Renal cortical epithelial cell (primary cell): ENCODE data around the gene SDCCAG8. TPM values are rescaled to one million over a fixed set of nuclear protein-coding genes. Genes with fewer than 3 reads are reported as not detected.

Experiments
- DNase-seq: peaks from one replicate; pipeline ENCODE4 v3.0.0-alpha.2; 2011; ENCODE audit warnings: low read depth
- total RNA-seq: library from RNA; depleted of rRNA; stranded (reverse); fragments of >200 nt; gene quantifications from 2 replicates; pipeline ENCODE4 v1.2.3, GENCODE V29; 2014

SDCCAG8 gene
- total RNA-seq, 1 donor from 2014 or later = 51.5 TPM

GRCh38 chr1:243281672-243282071 is 25.8 kb downstream of the SDCCAG8 start:
- DNase-seq = no peak

GRCh38 chr1:243286409-243287122 is 30.7 kb downstream of the SDCCAG8 start:
- peak; percentile 18 for DNase-seq

DNA sequence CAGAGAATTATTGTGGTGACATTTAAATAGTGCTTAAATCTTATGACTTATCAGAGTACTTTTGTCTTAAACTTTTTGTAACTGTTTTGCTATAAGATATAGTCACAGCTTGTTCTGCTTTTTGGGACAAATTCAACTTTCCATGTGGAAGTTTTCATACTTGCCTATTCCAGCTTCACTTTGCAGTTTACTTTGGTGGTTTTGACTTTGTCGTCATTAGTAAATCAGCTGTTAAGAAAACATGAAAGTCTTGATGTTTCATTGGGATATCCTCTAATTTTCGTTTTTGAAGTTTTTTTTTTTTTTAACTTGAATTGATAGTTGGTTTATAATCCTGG is 31.3 kb downstream of the SDCCAG8 start:
- no peak for DNase-seq

DNA sequence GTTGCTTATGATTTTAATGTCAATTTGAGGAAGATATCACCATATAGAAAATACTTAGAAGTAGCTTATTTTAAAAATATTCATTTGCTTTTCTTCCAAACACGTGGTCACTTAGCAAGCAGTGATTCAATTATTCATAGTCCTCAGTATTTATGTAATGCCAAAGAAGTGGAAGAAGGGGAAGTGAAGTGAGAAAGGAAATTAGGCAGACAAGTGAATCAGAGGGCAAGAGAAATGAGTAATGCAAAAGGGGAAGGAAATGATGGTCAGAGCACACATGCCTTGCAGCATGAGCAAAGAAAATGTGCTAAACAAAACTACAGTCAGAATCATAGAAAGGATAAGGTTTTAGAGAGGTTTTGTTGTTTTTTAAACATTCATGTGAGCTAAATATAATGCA is 31.8 kb downstream of the SDCCAG8 start:
- peak; percentile 87 for DNase-seq

GRCh38 chr1:243288062-243288461 is 32.2 kb downstream of the SDCCAG8 start:
- no peak for DNase-seq

- DNase-seq = no peak
These were observed 35.5 kb downstream of the SDCCAG8 start for GRCh38 chr1:243291292-243291691.

DNA sequence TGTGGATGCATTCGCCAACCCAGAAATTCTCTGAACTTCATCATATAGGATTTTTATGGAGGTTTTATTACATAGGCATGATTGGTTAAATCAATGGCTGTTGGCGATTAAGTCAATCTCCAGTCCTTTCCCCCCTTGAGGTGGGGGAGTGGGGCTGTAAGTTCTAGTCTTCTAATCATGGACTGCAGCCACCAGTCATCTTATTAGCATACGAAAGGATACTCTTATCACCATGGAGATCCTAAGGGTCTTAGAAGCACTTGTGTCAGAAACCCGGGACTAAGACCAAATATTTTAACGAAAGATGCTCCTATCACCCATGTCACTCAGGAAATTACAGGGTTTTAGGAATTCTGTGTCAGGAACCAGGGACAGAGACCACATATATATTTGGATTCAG is 36.3 kb downstream of the SDCCAG8 start:
- DNase-seq = no peak

DNA sequence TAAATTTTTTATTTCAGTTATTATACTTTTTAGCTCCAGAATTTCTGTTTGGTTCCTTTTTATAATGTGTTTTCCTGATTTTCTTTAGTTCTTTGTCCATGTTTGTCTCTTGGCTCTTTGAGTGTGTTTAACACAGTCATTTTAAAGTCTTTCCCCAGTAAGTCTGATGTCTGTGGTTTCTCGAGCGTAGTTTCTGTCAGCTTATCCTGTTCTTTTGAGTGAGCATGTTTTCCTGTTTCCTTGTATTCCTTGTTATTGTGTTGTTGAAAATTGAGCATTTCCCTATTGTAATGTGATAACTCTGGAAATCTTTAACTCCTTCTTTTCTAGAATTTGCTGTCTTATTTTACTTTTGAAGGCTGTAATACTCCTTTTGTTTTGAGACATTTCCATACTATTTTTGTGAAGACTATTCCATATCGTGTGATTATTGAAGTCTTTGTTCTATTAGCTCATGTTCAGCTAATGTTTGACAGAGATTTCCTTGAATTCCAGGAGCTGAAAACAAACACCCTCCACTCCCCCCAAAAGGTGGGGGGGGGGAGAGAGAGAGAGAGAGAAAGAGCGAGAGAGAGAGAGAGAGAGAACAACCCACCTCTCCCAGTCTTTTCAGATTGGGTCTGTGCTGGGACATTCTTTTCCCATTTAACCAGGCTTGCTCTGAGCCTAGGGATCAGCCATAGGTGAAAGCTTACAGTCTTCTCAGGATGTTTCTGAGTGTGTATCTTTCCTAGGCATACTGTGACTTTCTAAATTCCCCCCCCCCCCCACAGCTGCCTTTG is 38.3 kb downstream of the SDCCAG8 start:
- peak; percentile 44 for DNase-seq

DNA sequence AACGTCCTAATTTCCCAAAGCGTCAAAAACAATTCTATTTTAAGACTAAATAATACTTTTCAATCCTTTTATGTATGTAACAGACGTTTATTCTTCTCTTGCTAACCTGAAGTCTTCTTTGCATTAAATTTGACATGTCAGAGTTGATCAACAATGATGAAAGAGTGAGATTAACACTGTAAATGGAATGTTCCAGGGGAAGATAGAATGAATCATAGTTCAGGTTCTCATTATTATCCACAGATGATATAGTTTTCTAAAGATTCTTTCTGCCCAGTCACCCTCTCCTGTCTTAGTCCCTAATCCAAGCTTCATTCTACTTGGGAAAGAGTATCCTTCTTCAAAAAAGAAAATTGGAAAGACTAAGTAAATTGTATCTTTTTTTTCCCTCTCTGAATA is 38.9 kb downstream of the SDCCAG8 start:
- peak; percentile 46 for DNase-seq

DNA sequence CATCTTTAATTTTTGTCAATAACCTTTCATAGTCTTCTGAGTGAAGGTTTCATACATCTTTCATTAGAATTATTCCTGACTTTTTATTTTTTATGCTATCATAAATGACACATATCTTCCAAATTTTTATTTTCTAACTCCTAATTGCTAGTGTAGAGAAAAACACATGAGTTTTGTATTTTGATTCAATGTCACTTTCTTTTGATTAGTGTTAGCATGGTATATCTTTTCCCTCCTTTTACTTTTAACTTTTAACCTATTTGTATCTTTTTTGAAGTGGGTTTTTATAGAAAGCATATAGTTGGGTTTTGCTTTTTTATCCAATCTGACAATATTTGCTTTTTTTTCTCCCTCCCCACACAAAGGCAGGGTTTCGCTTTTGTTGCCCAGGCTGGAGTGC is 43.2 kb downstream of the SDCCAG8 start:
- no peak for DNase-seq

GRCh38 chr1:243301059-243301458 is 45.2 kb downstream of the SDCCAG8 start:
- no peak for DNase-seq

DNA sequence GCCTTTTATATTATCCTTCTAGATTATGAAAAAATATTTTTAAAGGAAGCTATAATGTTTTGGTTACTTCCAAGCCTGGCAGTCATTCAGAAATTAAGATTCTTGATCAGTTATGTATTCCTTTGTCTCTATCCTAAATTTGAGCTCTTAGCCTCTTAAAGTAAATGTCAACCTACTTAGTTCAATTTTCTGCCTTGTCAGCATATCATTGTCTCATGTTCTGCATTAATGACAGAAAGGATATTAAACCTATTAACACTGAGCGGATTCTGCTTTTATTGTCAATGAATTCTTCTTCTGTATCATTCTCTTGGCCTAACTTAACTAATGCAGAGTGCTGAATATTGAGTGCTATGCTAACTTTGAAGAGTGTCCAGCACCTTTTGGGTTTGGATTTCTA is 56.0 kb downstream of the SDCCAG8 start:
- no peak for DNase-seq

DNA sequence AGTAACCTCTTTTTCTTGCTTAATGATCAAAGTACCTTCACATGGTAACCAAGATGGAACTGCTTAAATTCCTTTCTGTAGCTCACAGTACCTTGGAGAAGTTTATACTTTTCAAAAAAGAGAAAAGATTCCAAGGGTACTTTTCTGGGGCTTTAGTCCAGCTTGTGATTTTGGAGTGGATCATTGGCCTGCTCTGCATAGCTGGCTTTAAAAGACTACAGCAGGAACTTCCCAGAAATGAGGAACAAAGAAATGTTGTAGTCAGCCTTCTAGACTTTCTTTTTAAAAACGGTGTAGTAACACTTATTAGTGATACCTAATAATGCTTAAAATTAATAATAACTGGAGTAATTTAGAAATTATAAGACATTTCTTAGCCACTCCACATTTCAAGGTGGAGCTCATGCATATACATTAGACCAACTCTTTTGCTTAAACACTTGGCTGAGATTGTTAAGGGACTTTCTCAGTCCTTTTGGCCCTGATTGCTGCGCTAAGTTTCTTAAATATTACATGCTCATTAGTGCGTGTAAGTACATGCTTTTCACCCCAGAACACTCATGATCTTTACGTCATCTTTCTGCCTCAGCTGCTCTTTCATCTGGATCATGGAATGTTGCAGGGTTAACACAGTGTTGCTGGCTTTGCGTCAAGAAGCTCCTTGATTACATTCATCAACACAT is 57.3 kb downstream of the SDCCAG8 start:
- peak; percentile 80 for DNase-seq

- no peak for DNase-seq
These were observed 58.0 kb downstream of the SDCCAG8 start for GRCh38 chr1:243313635-243314536.

DNA sequence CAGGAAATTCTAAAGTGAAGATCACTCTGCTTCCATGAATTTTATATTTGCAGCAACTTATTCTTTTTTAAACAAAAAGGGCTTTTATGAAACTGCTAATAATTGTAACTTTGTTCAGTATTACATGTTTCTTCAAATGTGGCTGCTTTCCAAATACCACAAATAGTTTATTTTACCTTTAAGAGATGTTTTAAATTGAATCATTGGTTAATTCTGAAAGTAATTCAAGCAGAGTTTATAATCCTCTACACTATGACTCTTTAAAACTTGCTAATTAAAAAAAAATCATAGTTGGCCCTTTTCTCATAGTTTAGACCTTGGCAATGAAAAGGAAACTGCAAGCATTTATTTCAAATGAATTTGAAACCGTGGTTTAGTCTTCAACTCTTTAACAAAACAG is 59.6 kb downstream of the SDCCAG8 start:
- DNase-seq = no peak

DNA sequence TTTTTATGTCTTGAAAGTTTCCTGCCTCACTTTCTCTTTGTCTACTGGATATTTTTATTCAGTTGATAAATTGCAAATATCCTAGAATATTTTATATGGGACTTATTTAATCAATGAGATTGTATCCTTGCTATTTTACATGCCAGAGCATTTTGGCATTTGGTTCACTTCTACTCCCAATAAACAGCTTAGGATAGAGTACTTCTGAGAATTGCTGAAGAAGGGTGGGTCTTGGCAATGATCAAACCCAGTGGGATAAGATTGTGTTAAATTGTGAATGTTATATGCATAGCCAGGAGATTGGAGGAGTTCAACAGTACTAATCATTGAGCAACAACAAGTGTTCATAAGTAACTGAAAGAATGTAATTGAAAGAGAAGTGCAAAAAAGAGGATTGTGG is 60.1 kb downstream of the SDCCAG8 start:
- DNase-seq = no peak

DNA sequence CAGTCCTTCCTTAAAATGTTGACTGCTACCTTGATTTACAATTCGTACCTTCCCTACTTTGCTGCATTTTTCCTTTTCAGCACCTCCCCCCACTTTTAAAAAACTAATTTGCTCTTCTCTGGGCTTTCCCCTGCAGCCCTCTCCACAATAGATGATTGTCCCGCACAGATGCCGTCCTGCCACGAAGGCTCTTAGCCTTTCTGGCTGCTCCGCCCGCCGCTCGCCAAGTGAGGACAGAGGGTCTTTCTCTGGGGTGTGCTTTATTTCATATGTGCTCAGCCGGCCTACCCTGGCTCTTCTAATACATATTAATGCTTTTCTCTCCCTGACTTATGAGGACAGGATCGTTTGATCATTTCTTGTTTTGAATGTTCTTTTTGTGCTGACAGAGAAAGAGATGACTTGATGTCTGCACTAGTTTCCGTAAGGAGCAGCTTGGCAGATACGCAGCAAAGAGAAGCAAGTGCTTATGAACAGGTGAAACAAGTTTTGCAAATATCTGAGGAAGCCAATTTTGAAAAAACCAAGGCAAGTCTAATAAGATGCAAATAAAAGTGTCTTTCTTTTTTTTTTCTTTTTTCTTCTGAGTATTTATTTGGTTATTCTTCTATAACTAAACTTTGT is 60.6 kb downstream of the SDCCAG8 start:
- DNase-seq = no peak

DNA sequence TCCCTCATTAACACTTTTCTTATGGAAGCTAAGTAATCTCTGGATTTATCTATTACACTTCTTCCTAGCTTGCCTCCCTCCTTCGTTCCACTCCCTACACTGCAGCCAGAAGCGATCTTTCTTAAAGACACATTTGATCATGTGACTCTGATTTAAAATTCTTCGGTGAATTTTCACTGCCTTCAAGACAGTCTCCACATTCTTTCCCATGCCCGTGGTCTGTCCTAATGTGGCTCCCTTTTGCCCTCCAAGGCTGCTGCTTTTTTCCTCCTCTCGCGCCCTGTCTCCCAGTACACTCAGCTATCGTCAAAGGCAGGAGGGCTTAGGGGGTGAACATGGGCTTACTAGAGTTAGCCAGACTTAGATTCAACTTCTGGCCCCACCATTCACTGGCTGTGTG is 64.4 kb downstream of the SDCCAG8 start:
- DNase-seq = no peak

DNA sequence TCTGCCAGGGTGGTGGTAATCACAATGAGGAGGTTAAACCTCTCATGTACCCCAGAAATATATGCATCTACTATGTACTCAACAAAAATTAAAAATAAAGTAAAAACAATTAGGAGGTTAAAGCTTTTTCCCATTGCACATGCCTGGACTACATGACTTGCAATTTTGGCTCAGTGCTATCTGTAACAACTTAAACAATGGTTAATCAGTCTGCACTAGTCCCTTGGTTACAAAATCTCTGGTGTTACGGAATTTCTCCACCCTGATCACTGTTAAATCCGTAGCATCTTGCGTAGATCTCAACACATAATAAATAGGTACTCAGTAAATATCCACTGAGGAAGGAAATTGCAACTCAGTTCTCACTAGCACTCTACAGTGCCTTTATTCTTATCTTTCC is 66.5 kb downstream of the SDCCAG8 start:
- DNase-seq = no peak

- DNase-seq = no peak
These were observed 67.7 kb downstream of the SDCCAG8 start for GRCh38 chr1:243323491-243323890.

- peak; percentile 62 for DNase-seq
These were observed 69.6 kb downstream of the SDCCAG8 start for GRCh38 chr1:243325305-243325890.
